ENCODE results near the gene DGLUCY.

- no peak for TF ChIP-seq CTCF (IDR thresholded peaks at IDR 0.05)
- TF ChIP-seq ZFX (IDR thresholded peaks at IDR 0.05; ENCODE audit: borderline replicate concordance): no peak
Measured at GRCh38 chr14:91254461-91254860, 140.6 kb downstream of the DGLUCY start.
